Daoy (cell line): Measurements from ENCODE around the gene OGFOD3. TPM values are rescaled to one million over a fixed set of nuclear protein-coding genes. Genes with fewer than 3 reads are reported as not detected.

Source experiments
- DNase-seq: peaks from one replicate; pipeline ENCODE4 v3.0.0-alpha.2; 2015; ENCODE audit warnings: low read depth
- total RNA-seq: library from RNA; depleted of rRNA; stranded (reverse); fragments of >200 nt; shearing (Covaris generic); gene quantifications from 2 replicates; pipeline ENCODE4 v1.2.3, GENCODE V29; 2014

Gene OGFOD3
- total RNA-seq, 1 experiment from 2014 or later, result 39.8 TPM

DNA sequence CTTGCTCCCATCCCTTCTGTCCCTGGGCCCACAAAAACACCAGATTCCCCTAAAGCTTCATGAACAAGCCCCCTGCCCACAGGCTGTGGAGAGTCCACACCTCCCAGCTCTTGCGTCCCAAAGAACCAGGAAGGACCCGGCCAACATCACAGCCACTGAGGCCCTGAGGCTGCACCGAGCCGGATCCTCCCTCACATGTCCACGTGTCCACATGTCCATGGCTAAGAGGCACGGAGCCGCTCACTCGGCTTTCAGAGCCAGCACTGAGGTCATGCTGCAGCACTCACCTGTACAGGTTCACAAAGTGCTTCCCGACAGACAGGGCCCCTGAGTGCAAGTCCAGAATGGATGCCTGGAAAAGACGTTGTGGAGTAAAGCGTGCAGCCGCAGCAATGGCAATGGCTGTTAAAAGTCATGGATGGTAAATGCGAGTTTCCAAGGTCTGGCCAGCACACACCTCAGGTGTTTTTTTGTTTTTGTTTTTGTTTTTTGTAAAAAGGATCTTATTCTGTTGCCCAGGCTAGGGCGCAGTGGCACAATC lies 12.2 kb downstream of the OGFOD3 start:
- DNase-seq, result no peak

DNA sequence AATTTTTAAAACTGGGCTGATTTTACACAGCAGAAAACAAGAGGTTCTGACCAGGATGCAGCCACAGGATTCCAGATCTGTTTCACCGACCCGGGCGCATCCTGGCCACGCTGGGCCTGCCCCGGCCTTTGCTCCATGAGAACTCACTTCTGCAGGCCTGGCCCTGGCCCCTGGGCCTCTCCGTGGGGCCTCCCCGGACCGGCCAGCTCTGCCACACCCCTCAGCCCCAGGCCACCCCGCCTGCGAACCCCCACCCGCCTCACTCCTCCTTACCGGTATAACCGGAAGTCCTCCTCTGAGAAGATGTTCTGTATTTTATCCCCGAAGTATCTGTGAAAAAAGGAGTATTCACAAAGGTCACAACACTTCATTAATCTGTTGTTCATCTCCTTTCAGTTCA lies 13.3 kb downstream of the OGFOD3 start:
- DNase-seq, result no peak

DNA sequence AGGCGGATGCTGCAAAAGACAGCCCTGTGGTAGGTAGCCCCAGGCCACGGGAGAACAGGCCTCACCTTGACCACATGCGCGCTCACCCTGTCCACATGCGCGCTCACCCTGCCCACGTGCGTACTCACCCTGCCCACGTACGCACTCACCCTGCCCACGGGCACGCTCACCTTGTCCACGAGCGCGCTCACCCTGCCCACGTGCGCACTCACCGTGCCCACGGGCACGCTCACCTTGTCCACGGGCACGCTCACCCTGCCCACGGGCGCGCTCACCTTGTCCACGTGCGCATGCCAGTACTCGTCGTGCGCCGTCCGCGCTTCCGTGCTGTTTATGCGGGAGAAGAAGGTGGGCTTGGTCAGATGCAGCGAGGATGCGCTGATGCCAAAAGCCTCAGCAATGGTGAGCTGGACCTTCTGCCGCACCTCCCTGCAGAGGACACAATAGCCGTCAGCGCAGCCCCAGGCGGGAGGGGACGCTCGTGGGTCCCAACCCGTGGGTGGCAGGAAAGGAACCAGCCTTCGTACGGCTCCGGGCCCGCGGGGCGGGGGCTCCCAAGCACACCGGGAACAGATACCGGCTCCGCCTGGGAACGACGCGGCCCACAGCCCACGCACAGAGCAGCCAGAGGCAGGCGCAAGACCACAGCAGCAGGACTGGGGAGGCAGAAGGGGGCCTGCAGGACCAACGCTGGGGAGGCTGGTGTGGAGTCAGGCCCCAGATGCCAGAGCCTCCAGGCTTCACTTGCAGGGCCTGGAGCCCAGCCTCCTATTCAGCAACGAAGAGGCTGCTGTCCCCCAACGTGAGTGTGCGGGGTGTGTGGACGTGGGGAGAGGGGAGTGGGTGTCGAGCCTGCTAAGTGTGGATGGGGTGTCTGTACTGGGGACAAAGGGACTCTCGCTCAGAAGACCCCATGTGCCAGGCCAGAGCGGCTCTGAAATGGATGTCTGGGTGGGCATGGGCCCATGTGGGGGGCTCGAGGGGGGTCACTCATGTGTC lies 14.4 kb downstream of the OGFOD3 start:
- DNase-seq, result no peak

DNA sequence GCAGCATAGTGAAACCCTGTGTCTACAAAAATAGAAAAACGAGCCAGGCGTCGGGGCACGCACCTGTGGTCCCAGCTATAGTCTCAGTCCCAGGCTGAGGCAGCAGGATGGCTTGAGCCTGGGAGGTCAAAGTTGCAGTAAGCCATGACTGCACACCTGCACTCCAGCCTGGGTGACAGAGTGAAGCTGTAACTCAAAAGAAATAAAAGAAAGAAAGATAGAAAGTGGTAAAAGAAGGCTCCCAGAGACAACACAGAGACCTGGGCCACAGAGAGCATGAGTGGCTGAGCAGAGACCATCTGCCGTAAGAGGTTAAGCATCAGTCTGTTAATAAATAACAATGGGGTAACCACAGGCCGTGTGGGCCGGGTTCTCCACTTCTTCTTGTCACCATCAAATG lies 15.5 kb downstream of the OGFOD3 start:
- DNase-seq, result no peak

DNA sequence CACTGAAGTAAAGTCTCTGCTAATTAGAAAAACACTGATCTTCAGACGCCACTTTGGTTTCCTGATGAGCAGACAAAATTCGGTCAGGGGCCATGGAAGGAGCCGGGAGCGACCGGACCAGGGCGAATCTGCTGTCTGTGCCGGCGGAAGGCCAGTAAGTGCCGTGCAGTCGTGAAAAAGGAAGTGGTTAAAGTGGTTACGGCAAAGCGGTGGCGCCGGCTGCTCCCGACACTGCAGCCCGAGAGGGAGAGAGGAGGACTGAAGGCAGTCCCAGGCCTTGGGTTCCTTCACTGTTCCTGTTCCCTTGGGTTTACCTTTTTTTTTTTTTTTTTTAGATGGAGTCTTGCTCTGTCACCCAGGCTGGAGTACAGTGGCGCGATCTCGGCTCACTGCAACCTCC lies 17.6 kb downstream of the OGFOD3 start:
- DNase-seq, result no peak

DNA sequence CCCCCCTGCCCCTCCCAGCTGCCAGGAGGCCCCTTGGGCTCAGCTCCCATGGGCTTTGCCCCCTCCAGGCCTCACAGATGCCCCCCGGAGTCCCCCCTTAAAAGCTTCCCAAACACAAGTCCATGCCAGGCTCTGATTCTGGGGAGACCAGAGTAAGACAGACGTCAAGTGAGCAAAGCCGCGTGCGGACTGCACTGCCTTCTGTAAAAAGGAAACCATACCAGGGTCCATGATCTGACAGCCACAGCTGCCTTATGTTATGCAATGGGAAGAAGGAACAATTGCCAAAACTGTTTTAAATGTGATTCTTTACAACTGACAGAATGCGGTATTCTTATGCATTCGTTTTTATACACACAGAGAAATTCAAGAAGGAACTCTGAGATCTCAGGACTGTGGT lies 18.2 kb downstream of the OGFOD3 start:
- DNase-seq, result no peak

DNA sequence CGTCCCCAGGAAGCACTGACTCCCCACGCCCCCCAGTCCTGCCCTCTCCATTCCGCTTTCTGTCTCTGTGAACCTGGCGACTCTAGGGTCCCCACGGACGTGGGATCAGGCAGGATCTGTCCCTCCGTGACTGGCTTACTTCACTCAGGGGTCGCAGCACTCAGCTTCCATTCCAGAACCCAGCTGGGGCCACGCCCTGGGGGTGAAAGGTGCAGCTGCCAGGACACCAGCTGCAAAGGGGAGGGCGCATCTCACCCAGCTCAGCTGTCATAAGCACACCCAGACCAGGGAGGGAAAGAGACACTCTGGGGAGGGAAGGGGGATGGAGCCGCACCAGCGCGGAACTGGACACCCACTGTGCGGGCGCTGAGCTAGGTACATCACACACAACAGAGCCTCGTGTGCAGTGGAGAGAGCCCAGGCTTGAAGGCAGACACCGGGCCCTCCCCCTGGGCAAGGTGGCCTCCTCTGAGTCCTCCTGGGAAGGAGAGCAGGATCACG lies 18.7 kb downstream of the OGFOD3 start:
- DNase-seq, result no peak

DNA sequence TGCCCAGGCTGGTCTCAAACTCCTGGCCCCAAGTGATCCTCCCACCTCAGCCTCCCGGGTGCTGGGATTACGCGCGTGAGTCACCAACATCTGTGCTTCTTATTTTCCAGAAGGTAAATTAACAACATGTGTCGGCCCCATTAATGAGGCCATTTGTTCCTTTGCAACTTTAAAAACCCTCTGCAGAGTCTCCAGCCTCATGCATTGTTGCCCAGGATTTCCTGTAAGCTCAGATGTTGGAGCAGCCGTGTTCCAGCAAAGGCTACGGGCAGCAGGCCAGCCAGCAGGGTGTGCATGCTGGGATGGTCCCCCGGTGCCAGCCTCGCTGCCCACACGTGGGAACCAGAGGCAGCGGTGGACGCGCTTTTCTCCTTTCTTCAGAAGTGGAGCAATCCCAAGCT lies 19.3 kb downstream of the OGFOD3 start:
- DNase-seq, result peak; percentile 47

DNA sequence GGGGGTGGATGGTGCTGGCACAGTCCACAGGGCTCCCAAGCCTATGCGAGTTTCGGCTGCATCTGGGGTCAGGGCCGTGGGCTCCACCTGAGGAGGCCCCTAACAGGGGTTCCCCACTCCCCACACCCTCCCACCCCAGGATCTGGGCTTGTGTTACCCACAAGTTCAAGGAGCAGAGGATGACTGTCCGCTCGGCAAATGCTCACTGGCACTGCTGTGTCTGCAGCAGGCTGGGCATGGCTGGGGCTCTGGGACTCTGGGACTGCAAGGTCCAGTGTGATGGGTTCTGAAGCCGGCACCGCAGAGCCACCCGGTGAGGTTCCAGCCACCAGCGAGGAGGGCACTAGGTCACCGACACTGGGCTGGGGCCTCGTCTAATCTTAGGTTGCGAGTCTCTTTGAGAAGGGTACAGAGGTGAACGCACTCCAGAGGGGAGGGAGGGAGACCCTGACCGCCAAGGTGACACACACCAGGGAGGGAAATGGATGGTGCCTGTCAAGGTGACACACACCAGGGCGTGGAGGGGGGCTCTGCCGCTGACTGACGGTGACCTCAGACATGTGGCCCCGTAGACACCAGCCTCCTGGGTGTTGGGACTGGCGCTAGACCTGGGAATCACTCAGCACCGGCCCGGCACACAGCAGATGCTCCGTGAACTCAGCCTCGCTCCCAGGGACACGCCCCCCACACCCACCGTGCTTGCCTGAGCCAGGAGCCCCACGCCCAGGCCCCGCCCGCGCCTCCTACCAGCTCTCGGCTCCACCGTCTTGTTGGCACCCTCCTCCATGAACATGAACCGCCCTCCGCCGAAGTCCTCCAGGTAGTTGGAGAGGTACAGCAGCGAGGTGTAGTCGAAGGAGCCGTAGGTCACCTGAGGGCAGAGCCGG lies 20.7 kb downstream of the OGFOD3 start:
- no peak for DNase-seq

DNA sequence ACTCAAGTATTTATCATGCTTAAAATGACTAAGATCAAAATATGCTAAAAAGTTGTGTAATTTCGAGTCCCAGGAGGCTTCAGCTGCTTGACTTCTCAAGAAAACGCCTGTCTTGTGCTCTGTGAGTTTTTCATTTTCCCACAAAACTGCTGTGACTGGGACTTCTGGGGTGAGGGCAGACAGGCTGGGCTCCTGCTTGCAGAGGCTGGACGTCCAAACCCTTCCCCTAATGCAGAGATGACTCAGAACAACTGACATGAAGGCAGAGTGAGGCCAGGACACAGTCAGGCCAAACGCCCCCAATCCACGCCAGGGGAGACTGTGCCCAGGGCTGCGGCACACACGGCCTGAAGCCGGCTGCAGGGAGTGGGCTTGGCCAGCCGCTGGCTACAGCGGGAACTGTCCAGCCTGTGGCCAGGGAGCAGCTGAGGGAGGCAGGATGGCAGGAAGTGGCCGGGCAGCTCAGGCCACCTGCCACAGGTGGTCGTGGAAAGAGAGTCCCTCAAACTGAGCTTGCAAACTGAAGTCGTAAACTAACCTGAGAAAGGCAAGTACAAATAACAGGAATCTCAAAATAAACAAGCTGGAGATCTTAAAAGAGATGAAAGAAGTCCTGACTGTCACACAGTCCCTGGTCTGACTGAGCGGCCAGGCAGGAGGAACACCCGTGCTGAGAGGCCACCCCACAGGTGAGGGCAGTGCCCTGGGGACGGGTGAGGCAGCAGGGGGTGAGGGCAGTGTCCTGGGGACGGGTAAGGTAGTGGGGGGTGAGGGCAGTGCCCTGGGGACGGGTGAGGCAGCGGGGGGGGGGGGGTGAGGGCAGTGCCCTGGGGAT lies 21.6 kb downstream of the OGFOD3 start:
- no peak for DNase-seq

DNA sequence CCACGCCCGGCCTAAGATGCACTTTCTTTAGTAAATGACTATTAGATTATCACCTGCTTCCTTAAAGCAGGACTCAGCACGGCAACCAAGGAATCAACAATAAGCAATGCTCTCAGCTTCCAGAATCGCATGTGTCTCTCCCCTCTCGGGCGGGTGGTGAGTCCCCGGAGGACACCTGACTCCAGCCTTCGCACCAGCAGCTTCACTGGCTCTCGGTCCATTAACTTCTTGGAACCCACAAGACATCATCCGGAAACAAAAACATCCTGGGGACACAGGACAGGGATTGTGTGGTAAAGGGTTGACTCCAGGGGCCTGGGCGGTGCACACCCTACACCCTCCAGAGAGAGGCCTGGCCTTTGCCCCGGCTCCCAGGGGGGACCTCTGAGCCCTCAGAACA lies 24.1 kb downstream of the OGFOD3 start:
- no peak for DNase-seq

DNA sequence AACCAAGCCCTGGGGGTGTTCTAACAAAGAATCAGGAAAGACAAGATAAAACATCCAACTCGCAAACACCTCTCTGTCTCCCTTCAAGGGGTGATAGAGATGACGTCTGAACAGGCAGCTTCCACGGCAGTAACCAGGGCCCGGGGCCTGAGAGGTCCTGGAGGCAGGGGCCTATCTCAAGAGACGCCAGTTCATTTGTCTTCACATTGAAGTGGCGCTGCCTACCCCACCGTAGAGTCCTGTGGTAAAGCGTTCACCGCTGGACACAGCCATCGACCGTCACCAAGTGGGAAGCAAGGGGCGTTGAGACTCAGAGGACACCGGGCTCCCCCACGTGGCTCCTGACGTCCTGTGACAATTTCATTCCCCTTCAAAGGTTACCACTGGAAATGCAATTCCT lies 25.4 kb downstream of the OGFOD3 start:
- DNase-seq, result no peak

DNA sequence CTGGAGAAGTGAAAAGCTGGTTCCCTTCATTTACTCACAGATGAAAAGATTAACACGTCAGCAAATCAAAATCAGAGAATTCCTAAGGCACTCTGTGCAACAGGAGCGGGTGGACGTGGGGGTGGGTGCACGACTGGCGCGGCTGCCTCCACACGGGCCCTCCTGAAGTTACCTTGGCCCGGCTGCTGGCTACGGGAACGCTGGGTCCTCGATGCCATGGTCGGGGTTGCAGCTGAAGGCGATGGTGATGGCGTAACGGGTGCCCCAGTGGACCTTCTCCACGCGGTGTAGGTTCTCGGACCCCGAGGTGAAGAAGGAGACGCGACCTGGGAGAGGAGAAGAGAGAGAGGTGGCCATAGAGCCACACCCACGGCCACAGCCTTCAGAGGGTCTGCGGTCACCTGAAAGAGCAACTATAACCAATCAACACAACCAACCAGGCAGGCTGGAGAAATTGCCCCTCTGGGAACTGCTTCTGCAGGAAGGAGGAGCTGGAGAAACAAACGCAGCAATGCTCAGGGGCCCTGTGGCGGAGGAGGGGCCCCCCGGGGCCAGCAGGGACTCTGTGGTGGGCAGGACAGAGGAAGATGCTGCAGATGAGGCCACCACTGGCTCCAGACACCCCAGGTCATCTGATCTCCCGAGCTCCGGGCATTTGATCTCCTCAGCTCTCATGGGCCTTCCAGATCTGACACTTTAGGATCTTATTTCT lies 26.0 kb downstream of the OGFOD3 start:
- DNase-seq, result no peak

DNA sequence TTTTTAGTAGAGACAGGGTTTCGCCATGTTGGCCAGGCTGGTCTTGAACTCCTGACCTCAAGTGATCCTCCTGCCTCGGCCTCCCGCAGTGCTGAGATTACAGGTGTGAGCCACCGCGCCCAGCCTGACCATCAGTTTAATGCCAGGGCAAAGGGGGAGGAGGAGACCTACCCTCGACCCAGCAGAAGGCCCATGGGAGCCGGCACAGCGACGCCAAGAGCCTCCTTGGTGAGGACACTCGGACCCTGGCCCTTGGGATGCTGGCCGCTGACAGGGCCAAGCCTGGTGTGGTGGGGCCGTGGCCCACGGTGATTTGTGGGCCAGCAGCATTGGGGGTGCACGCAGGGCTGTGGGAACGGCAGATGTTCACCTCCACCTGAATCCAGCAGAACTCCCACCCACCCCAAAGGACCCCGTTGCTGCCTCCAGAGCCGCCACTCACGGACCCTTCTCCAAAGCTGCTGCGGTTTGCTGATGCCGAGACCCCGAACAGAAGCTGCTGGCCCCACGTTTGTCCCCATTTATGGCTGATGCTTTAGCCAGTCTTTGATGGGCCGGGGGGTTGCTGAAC lies 26.8 kb downstream of the OGFOD3 start:
- no peak for DNase-seq

DNA sequence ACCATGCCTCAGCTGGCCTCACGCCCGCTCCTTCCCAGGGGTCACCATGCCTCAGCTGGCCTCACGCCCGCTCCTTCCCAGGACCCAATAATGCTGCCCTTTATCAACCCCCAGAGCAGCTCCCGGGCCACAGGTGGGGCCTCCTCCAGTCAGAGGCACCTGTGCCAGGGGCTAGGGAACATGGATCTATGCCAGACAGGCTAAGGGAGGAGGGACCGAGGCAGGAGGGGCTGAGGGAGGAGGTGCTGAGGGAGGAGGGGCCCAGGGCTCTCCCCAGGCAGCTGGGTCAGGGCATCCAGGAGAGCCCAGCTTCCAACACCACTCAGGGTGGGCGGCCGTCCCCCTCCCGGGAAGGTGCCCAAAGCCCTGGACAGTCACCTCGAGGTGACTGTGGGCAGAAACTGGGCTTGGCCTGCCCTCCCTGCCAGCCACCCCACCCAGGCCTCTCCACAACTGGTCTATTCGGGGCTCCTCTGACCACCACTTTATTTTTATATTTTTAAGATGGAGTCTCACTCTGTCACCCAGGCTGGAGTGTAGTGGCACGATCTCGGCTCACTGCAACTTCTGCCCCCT lies 27.4 kb downstream of the OGFOD3 start:
- no peak for DNase-seq

DNA sequence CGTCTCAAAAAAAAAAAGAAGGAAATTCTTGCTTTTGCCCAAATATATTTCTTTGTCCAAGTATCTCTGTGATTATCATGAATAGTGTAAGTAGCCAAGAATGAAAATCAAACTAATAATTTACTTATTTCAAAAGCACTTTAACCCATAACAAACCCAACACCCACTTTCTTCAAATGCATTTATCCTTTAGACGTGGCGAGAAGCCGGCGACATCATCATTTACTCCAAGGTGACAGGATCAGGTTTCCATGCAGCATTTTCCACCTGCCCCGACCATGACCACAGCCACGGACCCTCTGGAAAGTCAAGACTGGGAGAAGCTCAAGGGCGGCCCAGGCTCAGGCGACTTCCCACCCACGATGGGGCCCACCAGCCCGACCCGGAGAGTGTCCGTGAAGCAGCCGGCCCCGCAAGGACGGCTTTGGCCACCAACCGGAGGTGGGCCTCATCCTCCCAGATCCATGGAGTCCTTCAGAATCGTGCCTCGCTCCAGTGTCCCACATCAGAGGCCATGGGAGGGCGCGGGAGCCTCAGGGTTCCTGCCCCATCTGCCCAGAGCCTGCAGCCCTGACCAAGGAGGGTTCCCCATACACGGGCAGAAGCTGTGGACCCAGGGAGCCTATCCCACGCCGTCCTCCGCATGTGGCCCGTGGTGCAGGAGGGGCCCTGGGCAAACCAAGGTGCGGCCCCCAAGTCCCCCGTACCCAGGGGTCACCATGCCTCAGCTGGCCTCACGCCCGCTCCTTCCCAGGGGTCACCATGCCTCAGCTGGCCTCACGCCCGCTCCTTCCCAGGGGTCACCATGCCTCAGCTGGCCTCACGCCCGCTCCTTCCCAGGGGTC lies 28.1 kb downstream of the OGFOD3 start:
- DNase-seq, result no peak

DNA sequence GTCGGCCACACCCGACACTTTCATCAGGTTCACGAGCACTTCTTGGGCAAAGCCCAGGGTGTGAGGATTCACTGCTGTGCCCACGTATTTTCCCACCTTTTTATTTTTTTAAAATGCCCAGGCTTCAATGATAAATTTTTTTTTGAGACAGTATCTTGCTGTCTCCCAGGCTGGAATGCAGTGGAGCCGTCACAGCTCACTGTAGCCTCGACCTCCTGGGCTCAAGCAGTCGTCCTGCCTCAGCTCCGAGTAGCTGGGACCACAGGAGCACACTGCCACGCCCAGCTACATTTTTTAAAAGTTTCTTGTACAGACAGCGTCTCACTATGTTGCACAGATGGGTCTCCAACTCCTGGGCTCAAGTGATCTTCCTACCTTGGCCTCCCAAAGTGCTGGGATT lies 29.0 kb downstream of the OGFOD3 start:
- DNase-seq, result no peak

DNA sequence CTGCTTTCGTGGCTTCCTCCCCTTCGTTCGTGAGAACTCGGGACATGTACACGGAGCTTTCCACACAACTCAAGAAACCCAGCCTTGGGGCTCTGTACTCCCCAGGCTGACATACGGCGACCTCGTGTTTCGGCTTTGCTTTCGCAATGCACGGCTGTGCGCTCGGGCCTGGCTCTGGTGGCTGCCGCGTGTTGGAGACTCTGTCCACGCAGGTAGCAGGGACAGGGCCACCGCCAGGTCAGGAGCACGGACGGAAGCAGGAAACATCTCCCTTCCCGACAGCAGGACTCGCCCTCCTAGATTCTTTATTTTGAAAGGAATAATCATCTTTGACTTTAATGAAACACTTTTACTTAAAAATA lies 29.5 kb downstream of the OGFOD3 start:
- no peak for DNase-seq
